Activated CD4-positive, CD25-positive, alpha-beta regulatory T cell treated with anti-CD3 and anti-CD28 coated beads, Interleukin-2, amount 50 U/mL, for 72 hours (primary cell): ENCODE data around the gene SHC3.
"Not testable (repeated sequence)": the region's sequence is repeated elsewhere in the genome, so short reads cannot be mapped to it uniquely, and the experiment has no call there.

Experiments used
- DNase-seq: peaks from one replicate; pipeline ENCODE4 v3.0.0; 2021

SHC3 gene

GRCh38 chr9:89177944-89178829, at the start of gene SHC3:
Gene SHC3 (minus strand): TSS chr9:89178818. CDS start chr9:89178460, 358 bp downstream.
- DNase-seq: no peak

GRCh38 chr9:89225991-89226471, 47.4 kb upstream of the SHC3 start:
- no peak for DNase-seq

DNA sequence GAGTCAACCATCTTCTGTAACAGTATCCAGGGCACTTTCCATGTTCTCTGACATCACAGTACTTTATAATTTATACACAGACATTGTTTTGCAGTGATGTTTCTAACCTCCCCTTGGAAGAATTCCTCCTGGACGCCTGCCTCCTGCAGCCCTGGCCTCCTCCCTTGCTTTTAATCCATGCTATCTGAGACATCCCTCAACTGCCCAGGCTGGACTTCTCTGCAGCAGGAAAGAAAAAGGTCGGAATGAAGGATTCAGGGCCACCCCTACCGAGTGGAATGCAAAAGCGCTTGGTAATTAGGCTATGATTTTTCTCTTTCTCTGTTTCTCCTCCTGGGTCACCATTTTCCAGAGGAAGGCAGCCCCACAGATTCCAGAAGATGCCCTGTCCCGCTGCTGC, 47.0 kb upstream of the SHC3 start:
- no peak for DNase-seq

DNA sequence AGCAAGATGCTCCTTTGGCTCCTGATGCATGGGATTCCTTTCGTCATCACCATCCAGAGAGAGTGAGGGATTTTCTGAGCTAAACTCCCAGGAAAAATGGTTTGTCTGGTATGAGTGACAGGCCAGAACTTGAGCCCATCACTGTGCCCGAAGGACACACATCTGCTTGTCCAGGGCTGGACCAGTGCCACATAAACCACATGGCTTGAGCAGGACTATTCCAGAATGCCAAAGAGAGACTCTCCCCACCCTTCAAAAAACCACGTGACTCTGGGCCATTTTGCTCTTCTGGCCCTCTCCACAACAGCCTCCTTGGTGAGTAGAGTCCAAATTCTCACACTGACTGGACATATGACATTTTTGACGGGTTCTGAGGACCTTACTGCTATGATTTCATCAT, 46.4 kb upstream of the SHC3 start:
- DNase-seq: no peak

- no peak for DNase-seq
Measured at GRCh38 chr9:89224633-89225032, 46.0 kb upstream of the SHC3 start.

GRCh38 chr9:89223396-89223977, 44.9 kb upstream of the SHC3 start:
- no peak for DNase-seq

- no peak for DNase-seq
Measured at GRCh38 chr9:89219637-89220036, 41.0 kb upstream of the SHC3 start.

- no peak for DNase-seq
Measured at GRCh38 chr9:89218040-89218928, 39.7 kb upstream of the SHC3 start.

DNA sequence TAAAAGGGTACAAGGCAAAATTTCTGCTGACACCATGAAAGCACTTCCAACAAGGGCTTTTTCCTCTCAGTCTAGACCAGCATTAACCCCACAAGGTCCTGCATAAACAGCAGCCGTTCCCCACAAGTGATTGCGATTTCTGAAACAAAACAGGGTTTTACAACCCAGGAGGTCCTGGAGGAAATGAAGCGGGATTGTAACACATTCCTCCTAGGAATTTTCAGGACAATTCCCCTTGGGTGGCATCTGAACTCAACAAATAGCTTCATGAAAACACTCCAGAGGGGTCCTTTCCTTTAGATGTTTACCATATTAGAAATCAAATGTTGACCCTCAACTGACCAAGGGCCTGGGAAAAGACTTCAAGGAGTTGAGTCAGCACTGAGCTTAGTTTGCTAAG, 36.7 kb upstream of the SHC3 start:
- no peak for DNase-seq

DNA sequence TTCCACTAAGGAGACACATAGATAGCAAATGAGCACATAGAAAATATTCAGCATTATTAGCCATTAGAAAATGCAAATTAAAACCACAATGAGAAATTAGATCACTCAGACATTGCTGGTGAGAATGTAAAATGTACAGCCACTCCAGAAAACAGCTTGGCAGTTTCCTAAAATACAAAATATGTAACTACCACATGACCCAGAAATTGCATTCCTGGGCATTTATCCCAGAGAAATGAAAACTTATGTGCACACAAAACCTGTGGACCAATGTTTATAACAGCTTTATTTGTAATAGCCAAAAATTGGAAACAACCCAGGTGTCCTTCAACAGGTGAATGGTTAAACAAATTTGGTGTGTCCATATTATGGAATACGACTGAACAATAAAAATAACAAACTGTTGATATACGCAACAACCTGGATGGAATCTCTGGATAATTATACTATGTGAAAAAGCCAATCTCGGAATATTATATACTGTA, 34.8 kb upstream of the SHC3 start:
- no peak for DNase-seq

DNA sequence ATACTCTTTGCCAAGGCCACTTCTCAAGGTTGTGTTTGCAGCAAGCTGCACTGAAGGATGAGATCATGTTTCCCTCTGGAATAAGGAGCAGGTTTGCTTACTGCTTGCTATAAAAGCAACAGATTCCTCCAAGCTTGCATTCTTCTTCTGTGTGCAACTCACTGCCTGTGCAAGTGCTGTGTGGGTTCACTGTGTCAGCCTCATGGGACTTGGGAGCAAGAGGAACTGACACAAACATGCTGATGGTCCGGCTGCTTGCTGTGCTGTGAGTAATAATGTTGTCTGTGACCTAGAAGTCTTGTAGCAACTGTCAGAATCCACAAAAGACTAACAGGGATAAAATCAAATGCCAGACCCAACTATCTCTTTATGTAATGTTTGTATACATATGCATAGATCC, 33.6 kb upstream of the SHC3 start:
- no peak for DNase-seq

DNA sequence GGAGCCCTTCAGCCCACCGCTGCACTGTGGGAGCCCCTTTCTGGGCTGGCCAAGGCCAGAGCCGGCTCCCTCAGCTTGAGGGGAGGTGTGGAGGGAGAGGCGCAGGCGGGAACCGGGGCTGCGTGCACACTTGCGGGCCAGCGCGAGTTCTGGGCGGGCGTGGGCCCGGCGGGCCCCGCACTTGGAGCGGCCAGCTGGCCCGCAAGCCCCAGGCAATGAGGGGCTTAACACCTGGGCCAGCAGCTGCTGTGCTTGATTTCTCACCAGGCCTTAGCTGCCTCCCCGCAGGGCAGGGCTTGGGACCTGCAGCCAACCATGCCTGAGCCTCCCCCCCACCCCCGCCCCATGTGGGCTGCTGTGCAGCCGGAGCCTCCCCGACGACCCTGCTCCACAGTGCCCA, 30.7 kb upstream of the SHC3 start:
- not testable (repeated sequence) for DNase-seq

DNA sequence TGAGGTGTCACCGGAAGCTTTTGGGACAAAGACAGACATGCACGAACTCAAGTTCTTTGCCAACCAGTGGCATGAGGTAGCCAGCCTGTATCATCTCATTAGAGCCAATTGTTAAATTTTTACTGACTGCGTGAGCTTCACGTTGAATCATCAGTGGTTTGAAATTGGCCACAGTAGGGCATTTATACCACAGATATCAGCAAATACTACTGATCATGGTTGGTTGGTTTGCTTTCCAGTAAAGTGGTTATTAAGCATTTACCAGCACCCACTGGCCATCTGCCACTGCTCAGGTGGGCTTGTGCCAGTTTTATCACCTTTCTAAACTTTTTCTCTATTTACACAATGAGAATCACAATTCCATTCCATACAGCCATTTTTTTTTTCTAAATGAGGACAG, 28.4 kb upstream of the SHC3 start:
- no peak for DNase-seq

- no peak for DNase-seq
Measured at GRCh38 chr9:89204801-89205200, 26.2 kb upstream of the SHC3 start.

DNA sequence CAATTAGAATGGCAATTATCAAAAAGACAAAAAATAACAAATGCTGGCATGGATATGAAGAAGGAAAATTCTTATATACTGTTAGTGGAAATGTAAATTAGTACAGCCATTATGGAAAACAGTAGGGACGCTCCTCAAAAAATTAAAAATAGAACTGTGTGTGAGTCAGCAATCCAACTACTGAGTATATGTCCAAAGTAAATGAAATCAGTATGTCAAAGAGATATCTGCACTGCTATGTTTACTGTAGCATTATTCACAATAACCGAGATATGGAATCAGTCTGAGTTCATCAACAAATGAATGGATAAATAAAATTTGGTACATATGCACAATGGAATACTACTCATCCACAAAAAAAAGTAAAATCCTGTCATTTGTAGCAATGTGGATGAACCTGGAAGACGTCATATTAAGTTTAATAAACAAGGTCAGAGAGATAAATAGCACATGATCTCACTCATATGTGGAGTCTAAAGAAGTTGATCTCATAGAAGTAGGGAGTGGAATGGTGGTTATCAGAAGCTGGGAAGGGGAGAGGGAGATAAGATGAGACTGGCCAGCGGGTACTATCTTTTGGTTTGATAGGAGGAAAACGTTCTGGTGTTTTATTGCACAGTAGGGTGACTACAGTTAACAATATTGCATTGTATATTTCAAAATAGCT, 16.6 kb upstream of the SHC3 start:
- DNase-seq: no peak

DNA sequence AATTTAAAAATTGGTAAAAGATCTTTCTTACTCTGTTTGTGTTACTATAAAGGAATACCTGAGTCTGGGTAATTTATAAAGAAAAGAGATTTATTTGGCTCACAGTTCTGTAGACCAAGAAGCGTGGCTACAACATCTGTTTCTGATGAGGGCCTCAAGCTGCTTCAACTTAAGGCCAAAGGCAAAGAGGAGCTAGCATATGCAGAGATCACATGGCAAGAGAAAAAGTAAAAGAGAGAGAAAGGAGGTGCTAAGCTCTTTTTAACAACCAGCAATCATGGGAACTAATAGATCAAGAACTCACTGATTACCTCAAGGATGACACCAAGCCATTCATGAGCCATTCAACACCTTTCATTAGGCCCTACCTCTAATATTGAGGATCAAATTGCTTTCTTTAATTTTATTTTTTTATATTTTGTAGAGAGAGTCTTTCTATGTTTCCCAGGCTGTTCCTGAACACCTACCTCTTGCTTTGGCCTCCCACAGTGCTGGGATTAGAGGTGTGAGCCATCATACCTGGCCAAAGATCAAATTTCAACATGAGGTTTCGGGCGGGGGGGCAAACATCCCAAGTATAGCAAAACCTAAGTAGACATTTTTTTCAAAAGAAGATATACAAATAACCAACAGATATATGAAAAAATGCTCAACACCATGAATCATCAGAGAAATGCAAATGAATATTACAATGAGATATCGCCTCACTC, 16.0 kb upstream of the SHC3 start:
- DNase-seq: no peak

- no peak for DNase-seq
Measured at GRCh38 chr9:89191004-89191403, 12.4 kb upstream of the SHC3 start.

- no peak for DNase-seq
Measured at GRCh38 chr9:89189215-89189614, 10.6 kb upstream of the SHC3 start.

GRCh38 chr9:89187950-89188349, 9.3 kb upstream of the SHC3 start:
- no peak for DNase-seq

DNA sequence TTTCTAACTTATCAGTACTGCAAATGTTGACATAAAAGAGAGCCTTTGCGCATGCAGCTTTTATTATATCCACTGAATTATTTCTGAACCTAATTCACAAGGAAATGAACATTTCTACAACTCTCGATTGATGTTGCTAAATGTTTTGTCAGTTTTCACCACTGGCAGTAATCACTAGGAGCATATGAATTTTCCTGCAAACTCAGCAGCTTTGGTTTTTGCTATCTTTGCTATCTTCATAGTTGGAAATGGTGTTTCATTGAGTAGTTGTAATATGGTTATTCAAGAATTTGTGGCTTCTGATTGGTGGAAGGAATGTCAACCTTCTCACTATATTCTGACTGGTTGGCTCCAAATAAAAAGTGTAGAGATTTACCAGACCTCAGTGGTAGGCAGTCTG, 8.9 kb upstream of the SHC3 start:
- DNase-seq: no peak

DNA sequence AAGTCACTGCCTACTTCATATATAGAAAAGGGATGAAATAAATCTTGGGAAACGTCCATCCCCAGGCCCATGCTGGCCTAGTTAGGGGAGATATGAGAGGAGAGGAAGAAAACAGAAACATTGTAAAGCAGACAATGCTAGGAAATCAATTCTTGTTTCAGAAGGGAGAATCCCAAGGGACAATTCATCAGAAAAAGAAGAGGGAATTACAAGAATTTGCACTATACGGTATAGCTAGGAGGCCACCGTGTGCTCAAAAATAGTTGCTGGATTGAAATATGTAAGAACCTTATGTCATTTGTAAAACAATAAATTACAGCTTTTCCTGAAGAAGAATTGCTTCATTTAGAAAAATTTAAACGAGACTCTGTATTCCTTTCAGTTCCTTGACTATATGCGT, 8.3 kb upstream of the SHC3 start:
- DNase-seq: no peak

- DNase-seq: no peak
Measured at GRCh38 chr9:89185980-89186379, 7.4 kb upstream of the SHC3 start.
